HG02884 (cell line): ENCODE data around the gene MLH3.

Experiments used
- ATAC-seq: cut with Tn5 transposase; IDR thresholded peaks from one replicate; pipeline ENCODE4 v1.9.1; 2021; ENCODE audit warnings: mild to moderate bottlenecking, moderate library complexity; ENCODE audit not compliant: unreplicated experiment

The MLH3 gene

GRCh38 chr14:75050852-75051555 is at the start of gene MLH3:
MLH3 (minus strand) TSS chr14:75051467; CDS start chr14:75049655, 1,812 bp downstream.
- peak; percentile 62 for ATAC-seq

GRCh38 chr14:75098682-75099081 is 47.4 kb upstream of the MLH3 start:
- ATAC-seq, result no peak

GRCh38 chr14:75098212-75098611 is 46.9 kb upstream of the MLH3 start:
- no peak for ATAC-seq

- no peak for ATAC-seq
Observed at GRCh38 chr14:75096959-75097358, 45.7 kb upstream of the MLH3 start.

- ATAC-seq, result no peak
Observed at GRCh38 chr14:75095690-75096089, 44.4 kb upstream of the MLH3 start.

GRCh38 chr14:75094896-75095295 is 43.6 kb upstream of the MLH3 start:
- ATAC-seq, result no peak

- no peak for ATAC-seq
Observed at GRCh38 chr14:75092698-75093097, 41.4 kb upstream of the MLH3 start.

GRCh38 chr14:75091251-75091650 is 40.0 kb upstream of the MLH3 start:
- ATAC-seq, result no peak

- ATAC-seq, result no peak
Observed at GRCh38 chr14:75090353-75090752, 39.1 kb upstream of the MLH3 start.

- no peak for ATAC-seq
Observed at GRCh38 chr14:75088566-75089373, 37.5 kb upstream of the MLH3 start.

GRCh38 chr14:75088153-75088552 is 36.9 kb upstream of the MLH3 start:
- ATAC-seq, result no peak

- no peak for ATAC-seq
Observed at GRCh38 chr14:75084513-75084912, 33.2 kb upstream of the MLH3 start.

GRCh38 chr14:75083271-75083670 is 32.0 kb upstream of the MLH3 start:
- ATAC-seq, result no peak

GRCh38 chr14:75081660-75082229 is 30.5 kb upstream of the MLH3 start:
- no peak for ATAC-seq

GRCh38 chr14:75079521-75079920 is 28.3 kb upstream of the MLH3 start:
- no peak for ATAC-seq

- no peak for ATAC-seq
Observed at GRCh38 chr14:75077794-75078193, 26.5 kb upstream of the MLH3 start.

- ATAC-seq, result no peak
Observed at GRCh38 chr14:75070383-75070782, 19.1 kb upstream of the MLH3 start.

- no peak for ATAC-seq
Observed at GRCh38 chr14:75069811-75070145, 18.5 kb upstream of the MLH3 start.

GRCh38 chr14:75069121-75069810 is 18.0 kb upstream of the MLH3 start, which contains the start of gene ZC2HC1C:
ZC2HC1C (plus strand) TSS chr14:75069641; CDS start chr14:75070574, 933 bp downstream.
- peak; percentile 61 for ATAC-seq

- ATAC-seq, result no peak
Observed at GRCh38 chr14:75068294-75069120, 17.2 kb upstream of the MLH3 start.
